GM12865 (cell line): ENCODE data around the gene CEP126.
"Not testable (repeated sequence)": the region's sequence is repeated elsewhere in the genome, so short reads cannot be mapped to it uniquely, and the experiment has no call there.

Experiments used
- DNase-seq: peaks from one replicate; pipeline ENCODE4 v3.0.0; 2010; ENCODE audit warnings: low read depth
- H3K4me3 ChIP-seq: 2 replicates; pipeline ENCODE4 v1.5.1; 2011; ENCODE audit warnings: mild to moderate bottlenecking, low read depth, low read length, control low read depth
- CTCF ChIP-seq: IDR thresholded peaks from 2 replicates; pipeline ENCODE4 v1.5.1; 2011; ENCODE audit warnings: low read length, control low read depth, low read depth, inconsistent platforms; ENCODE audit not compliant: insufficient read depth; ENCODE audit errors: missing control alignments

CEP126 gene

GRCh38 chr11:101987370-101987769 lies 72.6 kb downstream of the CEP126 start:
- TF ChIP-seq CTCF = no peak

DNA sequence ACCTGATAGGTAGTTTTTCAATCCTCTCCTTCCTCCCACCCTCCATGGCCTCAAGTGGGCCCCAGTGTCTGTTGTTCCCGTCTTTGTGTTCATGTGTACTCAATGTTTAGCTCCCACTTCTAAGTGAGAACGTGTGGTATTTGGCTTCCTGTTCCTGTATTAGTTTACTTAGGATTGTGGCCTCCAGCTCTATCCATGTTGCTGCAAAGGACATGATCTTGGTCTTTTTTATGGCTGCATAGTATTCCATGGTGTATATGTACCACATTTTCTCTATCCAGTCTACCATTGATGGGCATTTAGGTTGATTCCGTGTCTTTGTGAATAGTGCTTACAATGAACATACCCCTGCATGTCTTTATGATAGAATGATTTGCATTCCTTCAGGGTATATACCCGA lies 78.4 kb downstream of the CEP126 start:
- TF ChIP-seq CTCF = no peak
- H3K4me3 ChIP-seq = no peak overlapping the region
- no peak for DNase-seq

More at GRCh38 chr11:101987370-101987769, 72.6 kb downstream of the CEP126 start:
- no peak for DNase-seq
- H3K4me3 ChIP-seq = no peak overlapping the region

DNA sequence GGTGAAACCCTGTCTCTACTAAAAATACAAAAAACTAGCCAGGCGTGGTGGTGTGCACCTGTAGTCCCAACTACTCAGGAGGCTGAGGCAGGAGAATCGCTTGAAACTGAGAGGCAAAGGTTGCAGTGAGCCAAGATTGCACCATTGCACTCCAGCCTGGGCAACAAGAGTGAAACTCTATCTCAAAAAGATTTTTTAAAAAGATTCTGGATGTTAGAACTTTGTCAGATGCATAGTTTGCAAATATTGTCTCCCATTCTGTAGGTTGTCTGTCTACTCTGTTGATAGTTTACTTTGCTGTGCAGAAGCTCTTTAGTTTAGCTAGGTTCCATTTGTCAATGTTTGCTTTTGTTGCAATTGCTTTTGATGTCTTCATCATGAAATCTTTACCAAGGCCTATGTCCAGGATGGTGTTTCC lies 79.3 kb downstream of the CEP126 start:
- not testable (repeated sequence) for H3K4me3 ChIP-seq, DNase-seq

DNA sequence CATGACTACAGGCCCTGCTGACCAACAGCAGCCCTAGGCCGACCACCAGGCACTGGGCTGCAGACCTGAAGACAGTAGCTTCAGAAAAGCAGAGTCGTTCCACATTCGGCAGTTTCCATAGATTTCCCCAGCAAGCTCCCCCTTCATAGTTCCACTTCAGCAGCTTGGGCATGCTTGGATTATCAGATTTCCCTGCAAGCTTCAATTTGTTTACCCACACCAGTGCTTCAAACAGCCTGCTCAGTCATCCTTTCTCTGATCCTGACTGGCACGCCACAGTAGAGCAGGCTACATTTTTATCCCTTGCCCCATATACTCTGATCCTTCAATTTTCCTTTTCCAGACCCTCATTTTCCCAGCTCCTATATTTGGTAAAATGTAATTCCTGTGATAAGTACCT lies 81.3 kb downstream of the CEP126 start:
- no peak overlapping the region for H3K4me3 ChIP-seq
- no peak for TF ChIP-seq CTCF
- DNase-seq = no peak

- no peak overlapping the region for H3K4me3 ChIP-seq
- no peak for TF ChIP-seq CTCF
- DNase-seq = no peak
These were observed 87.0 kb downstream of the CEP126 start for GRCh38 chr11:102001657-102002338.

GRCh38 chr11:102004220-102004619 lies 89.4 kb downstream of the CEP126 start:
- no peak for TF ChIP-seq CTCF
- no peak overlapping the region for H3K4me3 ChIP-seq
- no peak for DNase-seq

DNA sequence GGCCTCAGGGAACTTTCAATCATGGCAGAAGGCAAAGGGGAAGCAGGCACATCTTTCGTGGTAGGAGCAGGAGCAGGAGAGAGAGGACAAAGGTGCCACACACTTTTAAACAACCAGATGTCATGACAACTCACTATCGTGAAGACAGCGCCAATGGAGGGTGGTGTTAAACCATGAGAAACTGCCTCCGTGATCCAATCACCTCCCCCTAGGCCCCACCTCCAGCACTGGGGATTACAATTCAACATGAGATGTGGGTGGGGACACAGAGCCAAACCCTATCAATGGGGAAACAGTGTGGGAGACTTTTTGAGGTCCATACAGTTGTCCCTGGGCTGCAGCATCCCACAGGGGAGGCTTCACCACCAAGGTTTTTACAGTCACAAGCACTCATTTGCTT lies 90.5 kb downstream of the CEP126 start:
- no peak overlapping the region for H3K4me3 ChIP-seq
- no peak for DNase-seq
- TF ChIP-seq CTCF = no peak
